ENCODE measurements around the gene TRAM2. TPM values are rescaled to one million over a fixed set of nuclear protein-coding genes. Genes with fewer than 3 reads are reported as not detected.

The TRAM2 gene
- total and polyA plus RNA-seq, 2 donors from 2014 or later = 4.5 to 20.7 TPM

- FAIRE-seq (no peak), DNase-seq (no peak)
- intact Hi-C loops (cut with DNase I) = no loop called here
- no peaks in the 10 kb centered on the region for H3K9me3 ChIP-seq (ENCODE audit: control insufficient read depth in 2 of 3, insufficient read depth in 1 of 3, low read length in 3 of 3)
- no peak overlapping the region for H3K4me3 ChIP-seq (ENCODE audit: low read length in 3 of 3)
- H3K36me3 ChIP-seq (ENCODE audit: control insufficient read depth in 2 of 3, insufficient read depth in 3 of 3, low read length in 3 of 3) = no peaks in the 10 kb centered on the region
- H3K27ac ChIP-seq (ENCODE audit: low read depth in 2 of 2, low read length in 2 of 2) = no peak overlapping the region
- no peak overlapping the region for H3K9ac ChIP-seq (ENCODE audit: low read length in 3 of 3)
- no peaks in the 10 kb centered on the region for H3K27me3 ChIP-seq (ENCODE audit: control insufficient read depth, insufficient read depth, low read length)
- TF ChIP-seq CTCF (IDR thresholded peaks at IDR 0.05; ENCODE audit: borderline replicate concordance, extremely low read depth, insufficient read depth) = no peak
- H3K4me1 ChIP-seq (ENCODE audit: control insufficient read depth in 2 of 3, insufficient read depth in 2 of 3, low read depth in 1 of 3, low read length in 3 of 3) = peaks cover 0 to 15% (median 1%) of the 10 kb centered on the region in 3 donors
Measured at GRCh38 chr6:52545406-52546119, 31.3 kb downstream of the TRAM2 start.

- DNase-seq (no peak), FAIRE-seq (no peak)
- Histone ChIP-seq H3K9ac (ENCODE audit: low read length in 3 of 3) (no peak overlapping the region), H3K9me3 (ENCODE audit: control insufficient read depth in 2 of 3, insufficient read depth in 1 of 3, low read length in 3 of 3) (no peaks in the 10 kb centered on the region), H3K4me3 (ENCODE audit: low read length in 3 of 3) (no peak overlapping the region), H3K27me3 (ENCODE audit: control insufficient read depth, insufficient read depth, low read length) (no peaks in the 10 kb centered on the region), H3K4me1 (ENCODE audit: control insufficient read depth in 2 of 3, insufficient read depth in 2 of 3, low read depth in 1 of 3, low read length in 3 of 3) (peaks cover 0 to 11% (median 0%) of the 10 kb centered on the region in 3 donors), H3K36me3 (ENCODE audit: control insufficient read depth in 2 of 3, insufficient read depth in 3 of 3, low read length in 3 of 3) (no peaks in the 10 kb centered on the region), H3K27ac (ENCODE audit: low read depth in 2 of 2, low read length in 2 of 2) (no peak overlapping the region)
- TF ChIP-seq CTCF (IDR thresholded peaks at IDR 0.05; ENCODE audit: borderline replicate concordance, extremely low read depth, insufficient read depth) = no peak
- intact Hi-C loops (cut with DNase I) = no loop called here
Measured at GRCh38 chr6:52544602-52545405, 32.1 kb downstream of the TRAM2 start.

GRCh38 chr6:52543729-52544601 lies 32.9 kb downstream of the TRAM2 start:
- Histone ChIP-seq H3K4me1 (ENCODE audit: control insufficient read depth in 2 of 3, insufficient read depth in 2 of 3, low read depth in 1 of 3, low read length in 3 of 3) (peaks cover 0 to 10% (median 0%) of the 10 kb centered on the region in 3 donors), H3K27me3 (ENCODE audit: control insufficient read depth, insufficient read depth, low read length) (no peaks in the 10 kb centered on the region), H3K9ac (ENCODE audit: low read length in 3 of 3) (no peak overlapping the region), H3K4me3 (ENCODE audit: low read length in 3 of 3) (no peak overlapping the region), H3K36me3 (ENCODE audit: control insufficient read depth in 2 of 3, insufficient read depth in 3 of 3, low read length in 3 of 3) (no peaks in the 10 kb centered on the region), H3K9me3 (ENCODE audit: control insufficient read depth in 2 of 3, insufficient read depth in 1 of 3, low read length in 3 of 3) (no peaks in the 10 kb centered on the region), H3K27ac (ENCODE audit: low read depth in 2 of 2, low read length in 2 of 2) (peak overlapping the region; percentile 26 to 42)
- no peak for TF ChIP-seq CTCF (IDR thresholded peaks at IDR 0.05; ENCODE audit: borderline replicate concordance, extremely low read depth, insufficient read depth)
- DNase-seq (peak in 2 of 5 donors; percentile 24 to 74), FAIRE-seq (no peak)
- intact Hi-C loops (cut with DNase I) = no loop called here
